ENCODE results near the gene MRPS14.

DNA sequence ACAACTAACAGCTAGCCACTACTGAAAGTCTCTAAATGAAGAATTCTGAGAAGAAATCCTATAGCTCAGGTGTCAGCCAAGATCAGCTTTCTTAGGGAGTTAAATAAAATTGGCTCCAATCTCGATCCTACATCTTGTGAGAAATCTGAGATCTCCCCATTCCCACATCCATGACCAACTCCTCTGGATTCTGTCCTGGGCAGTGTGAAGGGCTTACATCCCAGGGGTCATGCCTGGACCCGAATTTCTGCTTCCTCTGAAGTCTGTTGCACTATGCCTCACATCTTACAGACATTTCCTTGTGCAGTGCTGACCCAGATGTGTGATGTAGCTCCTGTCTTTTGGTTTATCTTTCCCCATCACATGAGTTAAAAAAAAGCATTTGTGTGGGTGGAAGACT, 39.6 kb upstream of the MRPS14 start:
- TF ChIP-seq, protein P1, sequence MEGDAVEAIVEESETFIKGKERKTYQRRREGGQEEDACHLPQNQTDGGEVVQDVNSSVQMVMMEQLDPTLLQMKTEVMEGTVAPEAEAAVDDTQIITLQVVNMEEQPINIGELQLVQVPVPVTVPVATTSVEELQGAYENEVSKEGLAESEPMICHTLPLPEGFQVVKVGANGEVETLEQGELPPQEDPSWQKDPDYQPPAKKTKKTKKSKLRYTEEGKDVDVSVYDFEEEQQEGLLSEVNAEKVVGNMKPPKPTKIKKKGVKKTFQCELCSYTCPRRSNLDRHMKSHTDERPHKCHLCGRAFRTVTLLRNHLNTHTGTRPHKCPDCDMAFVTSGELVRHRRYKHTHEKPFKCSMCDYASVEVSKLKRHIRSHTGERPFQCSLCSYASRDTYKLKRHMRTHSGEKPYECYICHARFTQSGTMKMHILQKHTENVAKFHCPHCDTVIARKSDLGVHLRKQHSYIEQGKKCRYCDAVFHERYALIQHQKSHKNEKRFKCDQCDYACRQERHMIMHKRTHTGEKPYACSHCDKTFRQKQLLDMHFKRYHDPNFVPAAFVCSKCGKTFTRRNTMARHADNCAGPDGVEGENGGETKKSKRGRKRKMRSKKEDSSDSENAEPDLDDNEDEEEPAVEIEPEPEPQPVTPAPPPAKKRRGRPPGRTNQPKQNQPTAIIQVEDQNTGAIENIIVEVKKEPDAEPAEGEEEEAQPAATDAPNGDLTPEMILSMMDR (IDR thresholded peaks at IDR 0.05; ENCODE audit: poor library complexity, severe bottlenecking) = no peak
- TF ChIP-seq EP300 (conservative IDR thresholded peaks at IDR 0.05; ENCODE audit: poor library complexity, severe bottlenecking) = no peak
- TF ChIP-seq EZH2 (IDR thresholded peaks at IDR 0.05; ENCODE audit: borderline replicate concordance, insufficient read depth, low read length, poor library complexity, severe bottlenecking) = no peak
- TF ChIP-seq, protein P2, sequence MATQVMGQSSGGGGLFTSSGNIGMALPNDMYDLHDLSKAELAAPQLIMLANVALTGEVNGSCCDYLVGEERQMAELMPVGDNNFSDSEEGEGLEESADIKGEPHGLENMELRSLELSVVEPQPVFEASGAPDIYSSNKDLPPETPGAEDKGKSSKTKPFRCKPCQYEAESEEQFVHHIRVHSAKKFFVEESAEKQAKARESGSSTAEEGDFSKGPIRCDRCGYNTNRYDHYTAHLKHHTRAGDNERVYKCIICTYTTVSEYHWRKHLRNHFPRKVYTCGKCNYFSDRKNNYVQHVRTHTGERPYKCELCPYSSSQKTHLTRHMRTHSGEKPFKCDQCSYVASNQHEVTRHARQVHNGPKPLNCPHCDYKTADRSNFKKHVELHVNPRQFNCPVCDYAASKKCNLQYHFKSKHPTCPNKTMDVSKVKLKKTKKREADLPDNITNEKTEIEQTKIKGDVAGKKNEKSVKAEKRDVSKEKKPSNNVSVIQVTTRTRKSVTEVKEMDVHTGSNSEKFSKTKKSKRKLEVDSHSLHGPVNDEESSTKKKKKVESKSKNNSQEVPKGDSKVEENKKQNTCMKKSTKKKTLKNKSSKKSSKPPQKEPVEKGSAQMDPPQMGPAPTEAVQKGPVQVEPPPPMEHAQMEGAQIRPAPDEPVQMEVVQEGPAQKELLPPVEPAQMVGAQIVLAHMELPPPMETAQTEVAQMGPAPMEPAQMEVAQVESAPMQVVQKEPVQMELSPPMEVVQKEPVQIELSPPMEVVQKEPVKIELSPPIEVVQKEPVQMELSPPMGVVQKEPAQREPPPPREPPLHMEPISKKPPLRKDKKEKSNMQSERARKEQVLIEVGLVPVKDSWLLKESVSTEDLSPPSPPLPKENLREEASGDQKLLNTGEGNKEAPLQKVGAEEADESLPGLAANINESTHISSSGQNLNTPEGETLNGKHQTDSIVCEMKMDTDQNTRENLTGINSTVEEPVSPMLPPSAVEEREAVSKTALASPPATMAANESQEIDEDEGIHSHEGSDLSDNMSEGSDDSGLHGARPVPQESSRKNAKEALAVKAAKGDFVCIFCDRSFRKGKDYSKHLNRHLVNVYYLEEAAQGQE (IDR thresholded peaks at IDR 0.05; ENCODE audit: borderline replicate concordance) = no peak
- no peak for TF ChIP-seq RAD21 (conservative IDR thresholded peaks at IDR 0.05)
- TF ChIP-seq SMC3 (conservative IDR thresholded peaks at IDR 0.05; ENCODE audit: poor library complexity) = no peak
- no peak for TF ChIP-seq POLR2AphosphoS5 (IDR thresholded peaks at IDR 0.05)
- no peak for TF ChIP-seq MXI1 (conservative IDR thresholded peaks at IDR 0.05; ENCODE audit: poor library complexity, severe bottlenecking)
- no peak for TF ChIP-seq TAF1 (IDR thresholded peaks at IDR 0.05; ENCODE audit: low read depth)

All from neural cell (in vitro differentiated cells).